Stimulated activated naive CD4-positive, alpha-beta T cell treated with Interleukin-2 at 50 U/mL for 16 hours (primary cell): ENCODE measurements around the gene SNAPC2.
A peak's percentile ranks its signal among the peaks of the same experiment; 100 is the strongest.

ENCODE experiments used
- DNase-seq: peaks from one replicate; lab custom pipeline; 2025; lab: John Stamatoyannopoulos, UW

Gene SNAPC2

GRCh38 chr19:7919610-7920518, at the start of gene SNAPC2:
TSS of gene SNAPC2 (plus strand) at chr19:7920338. CDS start at chr19:7920367, 29 bp downstream.
- peak; percentile 93 for DNase-seq

- DNase-seq: peak; percentile 26
Observed at GRCh38 chr19:7870571-7871436, 49.3 kb upstream of the SNAPC2 start.

- peak; percentile 72 for DNase-seq
Observed at GRCh38 chr19:7871437-7872305, 48.5 kb upstream of the SNAPC2 start.

- no peak for DNase-seq
Observed at GRCh38 chr19:7872306-7873204, 47.6 kb upstream of the SNAPC2 start.

GRCh38 chr19:7873304-7874075, 46.6 kb upstream of the SNAPC2 start:
- DNase-seq: no peak

GRCh38 chr19:7874076-7874896, 45.9 kb upstream of the SNAPC2 start, which contains the start of gene PRR36:
TSS of gene PRR36 (minus strand) at chr19:7874390. CDS start at chr19:7873689, 701 bp downstream.
- no peak for DNase-seq

GRCh38 chr19:7874897-7875273, 45.3 kb upstream of the SNAPC2 start:
- DNase-seq: no peak

- DNase-seq: no peak
Observed at GRCh38 chr19:7877249-7877836, 42.8 kb upstream of the SNAPC2 start.

GRCh38 chr19:7879111-7879807, 40.9 kb upstream of the SNAPC2 start:
- DNase-seq: no peak

- DNase-seq: no peak
Observed at GRCh38 chr19:7879836-7880235, 40.3 kb upstream of the SNAPC2 start.

GRCh38 chr19:7881910-7882309, 38.2 kb upstream of the SNAPC2 start:
- no peak for DNase-seq

- DNase-seq: no peak
Observed at GRCh38 chr19:7883105-7883504, 37.0 kb upstream of the SNAPC2 start.

GRCh38 chr19:7883796-7884570, 36.2 kb upstream of the SNAPC2 start:
- no peak for DNase-seq

- no peak for DNase-seq
Observed at GRCh38 chr19:7885818-7886217, 34.3 kb upstream of the SNAPC2 start.

- DNase-seq: no peak
Observed at GRCh38 chr19:7887408-7888144, 32.6 kb upstream of the SNAPC2 start.

GRCh38 chr19:7888145-7888825, 31.9 kb upstream of the SNAPC2 start, which contains the start of gene LRRC8E:
TSS of gene LRRC8E (plus strand) at chr19:7888510. CDS start at chr19:7895604, 7,094 bp downstream.
- peak; percentile 18 for DNase-seq
